PFSK-1 (cell line): ENCODE measurements around the gene ARTN.

Experiments
- REST ChIP-seq, 2 experiments: IDR thresholded peaks; 2 replicates each; pipeline versions ENCODE4 v1.6.1 to v1.8.0; 2011 to 2012; ENCODE audit warnings: low read depth in 2 of 2, low read length in 2 of 2, control low read depth in 1 of 2, inconsistent platforms in 1 of 2, mild to moderate bottlenecking in 1 of 2, moderate library complexity in 1 of 2; ENCODE audit not compliant: insufficient read depth in 1 of 2
- TAF1 ChIP-seq: IDR thresholded peaks from 2 replicates; pipeline ENCODE4 v1.6.1; 2012; ENCODE audit warnings: low read length, control low read depth, borderline replicate concordance; ENCODE audit not compliant: insufficient read depth

GRCh38 chr1:43971336-43971980 is 37.9 kb downstream of the ARTN start:
- TF ChIP-seq REST (IDR thresholded peaks at IDR 0.05; ENCODE audit: insufficient read depth in 1 of 2, low read depth in 2 of 2, low read length in 2 of 2) (no peak), TAF1 (no peak)
